Lower lobe of right lung (tissue), 2 donors: ENCODE data around the gene MAP3K12. TPM values are rescaled to one million over a fixed set of nuclear protein-coding genes. Genes with fewer than 3 reads are reported as not detected.

Experiments
- ATAC-seq, 2 donors: fragments of 200-7000 bp; cut with Tn5 transposase; one replicate each; pipeline ENCODE4 v1.9.1; 2020 to 2022; ENCODE audit warnings: mild to moderate bottlenecking in 2 of 2, moderate library complexity in 2 of 2
- DNase-seq: peaks from one replicate; pipeline ENCODE4 v3.0.0-alpha.2; 2020
- H3K27ac ChIP-seq: fragments of 200-600 bp; one replicate; pipeline ENCODE4 v1.8.0; 2022
- H3K27me3 ChIP-seq: fragments of 200-600 bp; one replicate; pipeline ENCODE4 v1.8.0; 2022; ENCODE audit warnings: low read depth
- H3K36me3 ChIP-seq: fragments of 200-600 bp; one replicate; pipeline ENCODE4 v1.8.0; 2022; ENCODE audit warnings: mild to moderate bottlenecking
- H3K4me1 ChIP-seq: fragments of 200-600 bp; one replicate; pipeline ENCODE4 v1.8.0; 2022
- H3K4me3 ChIP-seq: fragments of 200-600 bp; one replicate; pipeline ENCODE4 v1.8.0; 2022; ENCODE audit warnings: mild to moderate bottlenecking
- H3K9me3 ChIP-seq: fragments of 200-600 bp; one replicate; pipeline ENCODE4 v1.8.0; 2022
- intact Hi-C: fragments of 100-400 bp; cut with DNase I; formaldehyde crosslinking; loops from one replicate; pipeline ENCODE4 v1.11.0; 2022
- total RNA-seq: library from RNA; stranded (reverse); fragmentation: NEBNext Ultra II Directional; extraction: Animal tissue kit (Norgen Biotek cat#: 25700); gene quantifications from one replicate; pipeline ENCODE4 v1.2.1, GENCODE V29; 2021
- TF ChIP-seq, protein P1 (sequence below): fragments of 200-600 bp; IDR thresholded peaks from one replicate; pipeline ENCODE4 v1.8.0; 2022; ENCODE audit warnings: antibody characterized with exemption, mild to moderate bottlenecking
- donor health status: DM: no; HTN: yes; CAD: no; lungs with severe emphysema.

MAP3K12 gene
- total RNA-seq, 1 donor from 2014 or later = 17.5 TPM

DNA sequence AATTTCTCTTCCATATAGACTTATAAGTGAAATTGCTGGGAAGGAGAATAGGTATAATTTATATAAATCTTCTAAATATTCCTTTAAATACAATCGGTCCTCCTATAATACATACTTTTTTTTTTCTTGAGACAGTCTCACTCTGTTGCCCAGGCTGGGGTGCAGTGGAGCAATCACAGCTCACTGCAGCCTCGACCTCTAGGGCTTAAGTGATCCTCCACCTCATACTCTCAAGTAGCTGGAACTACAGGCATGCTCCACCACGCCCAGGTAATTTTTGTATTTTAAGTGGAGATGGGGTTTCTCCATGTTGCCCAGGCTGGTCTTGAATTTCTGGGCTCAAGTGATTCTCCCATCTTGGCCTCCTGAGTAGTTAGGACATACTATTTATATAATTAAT lies 37.7 kb upstream of the MAP3K12 start:
- ATAC-seq (peak; percentile 61 to 67), DNase-seq (no peak)
- no peaks in the 10 kb centered on the region for H3K27me3 ChIP-seq
- H3K27ac ChIP-seq = no peak overlapping the region
- peaks cover 21% of the 10 kb centered on the region for H3K4me1 ChIP-seq
- intact Hi-C loops = no loop called here
- peaks cover 99% of the 10 kb centered on the region for H3K36me3 ChIP-seq
- no peak overlapping the region for H3K4me3 ChIP-seq
- TF ChIP-seq, protein P1, sequence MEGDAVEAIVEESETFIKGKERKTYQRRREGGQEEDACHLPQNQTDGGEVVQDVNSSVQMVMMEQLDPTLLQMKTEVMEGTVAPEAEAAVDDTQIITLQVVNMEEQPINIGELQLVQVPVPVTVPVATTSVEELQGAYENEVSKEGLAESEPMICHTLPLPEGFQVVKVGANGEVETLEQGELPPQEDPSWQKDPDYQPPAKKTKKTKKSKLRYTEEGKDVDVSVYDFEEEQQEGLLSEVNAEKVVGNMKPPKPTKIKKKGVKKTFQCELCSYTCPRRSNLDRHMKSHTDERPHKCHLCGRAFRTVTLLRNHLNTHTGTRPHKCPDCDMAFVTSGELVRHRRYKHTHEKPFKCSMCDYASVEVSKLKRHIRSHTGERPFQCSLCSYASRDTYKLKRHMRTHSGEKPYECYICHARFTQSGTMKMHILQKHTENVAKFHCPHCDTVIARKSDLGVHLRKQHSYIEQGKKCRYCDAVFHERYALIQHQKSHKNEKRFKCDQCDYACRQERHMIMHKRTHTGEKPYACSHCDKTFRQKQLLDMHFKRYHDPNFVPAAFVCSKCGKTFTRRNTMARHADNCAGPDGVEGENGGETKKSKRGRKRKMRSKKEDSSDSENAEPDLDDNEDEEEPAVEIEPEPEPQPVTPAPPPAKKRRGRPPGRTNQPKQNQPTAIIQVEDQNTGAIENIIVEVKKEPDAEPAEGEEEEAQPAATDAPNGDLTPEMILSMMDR = no peak
- H3K9me3 ChIP-seq = no peaks in the 10 kb centered on the region

DNA sequence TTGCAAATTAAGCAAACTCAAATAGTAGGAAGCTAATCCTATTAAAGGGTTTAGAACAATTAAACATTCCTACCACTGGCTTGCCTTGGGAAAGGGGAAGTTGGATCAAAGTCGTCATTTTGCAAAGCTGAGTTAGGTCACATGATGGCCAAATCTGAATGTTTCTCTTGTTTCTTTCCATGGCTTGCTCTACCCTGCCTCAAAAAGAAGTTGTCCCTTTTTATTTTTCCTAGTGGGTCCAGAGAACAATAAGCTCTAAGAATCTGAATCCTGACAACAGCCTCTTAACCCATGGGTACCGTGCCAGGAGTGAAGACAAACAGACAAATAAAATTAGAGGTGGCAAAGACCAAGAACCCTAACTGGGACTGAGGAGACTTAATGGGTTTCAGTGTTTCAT lies 34.2 kb upstream of the MAP3K12 start:
- Histone ChIP-seq H3K4me1 (peaks cover 11% of the 10 kb centered on the region), H3K9me3 (no peaks in the 10 kb centered on the region), H3K27me3 (no peaks in the 10 kb centered on the region), H3K4me3 (no peak overlapping the region), H3K27ac (no peak overlapping the region), H3K36me3 (peaks cover 100% of the 10 kb centered on the region)
- intact Hi-C loops = no loop called here
- no peak for DNase-seq
- ATAC-seq = no peak
- TF ChIP-seq, protein P1 = no peak

DNA sequence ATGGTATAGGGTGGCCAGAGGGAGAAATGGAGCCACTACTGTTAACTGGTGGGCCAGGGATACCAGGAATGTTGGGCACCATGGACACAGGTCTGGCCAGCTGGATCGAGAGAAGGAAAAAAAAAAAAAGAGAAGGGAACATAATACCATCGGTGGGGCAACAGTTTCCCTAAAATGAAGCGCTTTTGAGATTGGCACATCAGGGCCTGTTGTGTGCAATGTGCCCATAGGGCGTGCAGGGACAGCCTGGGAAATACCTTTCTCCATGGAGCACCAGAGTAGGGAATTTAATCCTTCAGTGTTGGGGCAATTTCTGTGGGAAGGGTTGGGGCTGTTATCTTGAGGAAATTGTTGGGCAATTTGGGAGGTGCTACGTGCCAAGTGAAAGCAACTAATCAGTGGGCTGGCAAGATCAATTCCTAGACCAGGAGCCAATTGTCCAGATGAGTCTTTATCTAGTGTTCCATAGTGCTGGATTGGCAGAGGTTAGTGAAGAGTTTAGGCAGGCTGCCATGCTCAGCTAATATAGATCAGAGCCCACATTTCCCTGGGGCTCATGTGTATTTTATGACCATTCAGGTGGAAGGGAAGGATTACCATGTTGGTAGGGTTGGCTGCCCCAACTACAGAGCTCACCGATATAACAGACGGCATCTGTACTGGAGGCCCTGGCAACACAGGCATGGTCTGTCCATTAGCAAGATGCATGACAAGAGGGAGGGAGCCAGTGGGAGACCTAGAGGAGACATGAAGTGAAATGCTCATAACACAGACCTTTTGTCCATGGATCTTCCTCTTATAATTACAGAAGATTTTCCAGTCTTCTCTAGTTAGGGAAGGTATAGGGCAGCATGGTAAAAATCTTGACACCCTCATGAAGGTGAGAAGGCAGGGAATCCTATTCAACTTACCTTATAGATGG lies 33.5 kb upstream of the MAP3K12 start:
- peaks cover 100% of the 10 kb centered on the region for H3K36me3 ChIP-seq
- no peak for ATAC-seq
- intact Hi-C loops = no loop called here

DNA sequence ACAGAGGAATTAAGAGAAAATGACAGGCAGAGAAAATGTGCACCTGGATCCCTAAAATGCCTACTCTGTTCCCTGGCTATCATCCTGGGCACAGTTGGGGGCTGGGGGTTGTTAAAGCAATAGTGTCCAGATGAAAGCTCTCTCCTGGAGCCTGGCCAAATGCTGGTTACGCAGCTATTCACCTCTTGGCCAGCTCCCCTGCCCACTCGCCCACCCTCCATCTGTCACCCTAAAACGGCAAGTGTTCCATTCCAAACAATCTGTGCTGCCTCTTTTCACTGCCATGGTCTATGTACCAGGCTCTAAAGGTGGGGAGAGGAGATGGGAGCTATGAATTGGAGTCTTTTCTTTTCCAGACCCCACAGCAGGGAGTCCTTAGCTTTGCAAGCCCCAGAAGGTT lies 32.8 kb upstream of the MAP3K12 start:
- Histone ChIP-seq H3K36me3 (peaks cover 100% of the 10 kb centered on the region), H3K27me3 (no peaks in the 10 kb centered on the region), H3K27ac (no peak overlapping the region), H3K4me3 (no peak overlapping the region), H3K4me1 (no peaks in the 10 kb centered on the region), H3K9me3 (no peaks in the 10 kb centered on the region)
- no peak for ATAC-seq
- DNase-seq = no peak
- TF ChIP-seq, protein P1 = no peak
- intact Hi-C loops = no loop called here

More for the DNA sequence above, 33.5 kb upstream of the MAP3K12 start:
- no peak overlapping the region for H3K27ac ChIP-seq
- H3K9me3 ChIP-seq = no peaks in the 10 kb centered on the region
- no peak for DNase-seq
- H3K4me1 ChIP-seq = peaks cover 6% of the 10 kb centered on the region
- TF ChIP-seq, protein P1 = no peak
- no peak overlapping the region for H3K4me3 ChIP-seq
- H3K27me3 ChIP-seq = no peaks in the 10 kb centered on the region

- H3K4me1 ChIP-seq = no peaks in the 10 kb centered on the region
- no peaks in the 10 kb centered on the region for H3K9me3 ChIP-seq
- TF ChIP-seq, protein P1 = no peak
- intact Hi-C loops = no loop called here
- H3K36me3 ChIP-seq = peaks cover 100% of the 10 kb centered on the region
- ATAC-seq (no peak), DNase-seq (no peak)
- no peak overlapping the region for H3K27ac ChIP-seq
- no peaks in the 10 kb centered on the region for H3K27me3 ChIP-seq
- H3K4me3 ChIP-seq = no peak overlapping the region
Measured at GRCh38 chr12:53530920-53531319, 31.7 kb upstream of the MAP3K12 start.
